WTC11 (cell line): ENCODE measurements around the gene FLT1.

Experiments
- EMX1 ChIP-seq: fragments of 250-450 bp; sonication (Bioruptor Pico); IDR thresholded peaks from 2 replicates; pipeline ENCODE4 v1.8.0; 2021; ENCODE audit warnings: mild to moderate bottlenecking
- ETV6 ChIP-seq: sonication (generic); formaldehyde crosslinking; IDR thresholded peaks from 2 replicates; pipeline ENCODE4 v1.8.1; 2022; ENCODE audit warnings: mild to moderate bottlenecking, missing genetic modification reagents
- TF ChIP-seq, protein P1 (sequence below): fragments of 200-600 bp; IDR thresholded peaks from 2 replicates; pipeline ENCODE4 v1.8.0; 2022; ENCODE audit warnings: antibody characterized with exemption
- TF ChIP-seq, protein P2 (sequence below): fragments of 250-450 bp; sonication (Bioruptor Pico); IDR thresholded peaks from 2 replicates; pipeline ENCODE4 v2.1.2; 2022; ENCODE audit warnings: mild to moderate bottlenecking, moderate library complexity

GRCh38 chr13:28442839-28443238 lies 52.1 kb downstream of the FLT1 start:
- TF ChIP-seq, protein P1, sequence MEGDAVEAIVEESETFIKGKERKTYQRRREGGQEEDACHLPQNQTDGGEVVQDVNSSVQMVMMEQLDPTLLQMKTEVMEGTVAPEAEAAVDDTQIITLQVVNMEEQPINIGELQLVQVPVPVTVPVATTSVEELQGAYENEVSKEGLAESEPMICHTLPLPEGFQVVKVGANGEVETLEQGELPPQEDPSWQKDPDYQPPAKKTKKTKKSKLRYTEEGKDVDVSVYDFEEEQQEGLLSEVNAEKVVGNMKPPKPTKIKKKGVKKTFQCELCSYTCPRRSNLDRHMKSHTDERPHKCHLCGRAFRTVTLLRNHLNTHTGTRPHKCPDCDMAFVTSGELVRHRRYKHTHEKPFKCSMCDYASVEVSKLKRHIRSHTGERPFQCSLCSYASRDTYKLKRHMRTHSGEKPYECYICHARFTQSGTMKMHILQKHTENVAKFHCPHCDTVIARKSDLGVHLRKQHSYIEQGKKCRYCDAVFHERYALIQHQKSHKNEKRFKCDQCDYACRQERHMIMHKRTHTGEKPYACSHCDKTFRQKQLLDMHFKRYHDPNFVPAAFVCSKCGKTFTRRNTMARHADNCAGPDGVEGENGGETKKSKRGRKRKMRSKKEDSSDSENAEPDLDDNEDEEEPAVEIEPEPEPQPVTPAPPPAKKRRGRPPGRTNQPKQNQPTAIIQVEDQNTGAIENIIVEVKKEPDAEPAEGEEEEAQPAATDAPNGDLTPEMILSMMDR: no peak
- TF ChIP-seq EMX1 (CRISPR knock-in tag) (no peak), ETV6 (CRISPR knock-in tag) (no peak)
- TF ChIP-seq, protein P2, sequence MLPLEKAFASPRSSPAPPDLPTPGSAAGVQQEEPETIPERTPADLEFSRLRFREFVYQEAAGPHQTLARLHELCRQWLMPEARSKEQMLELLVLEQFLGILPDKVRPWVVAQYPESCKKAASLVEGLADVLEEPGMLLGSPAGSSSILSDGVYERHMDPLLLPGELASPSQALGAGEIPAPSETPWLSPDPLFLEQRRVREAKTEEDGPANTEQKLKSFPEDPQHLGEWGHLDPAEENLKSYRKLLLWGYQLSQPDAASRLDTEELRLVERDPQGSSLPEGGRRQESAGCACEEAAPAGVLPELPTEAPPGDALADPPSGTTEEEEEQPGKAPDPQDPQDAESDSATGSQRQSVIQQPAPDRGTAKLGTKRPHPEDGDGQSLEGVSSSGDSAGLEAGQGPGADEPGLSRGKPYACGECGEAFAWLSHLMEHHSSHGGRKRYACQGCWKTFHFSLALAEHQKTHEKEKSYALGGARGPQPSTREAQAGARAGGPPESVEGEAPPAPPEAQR (CRISPR knock-in tag): no peak
